ENCODE data around the gene POLR2J. TPM values are rescaled to one million over a fixed set of nuclear protein-coding genes. Genes with fewer than 3 reads are reported as not detected.

Gene POLR2J
- total and polyA plus RNA-seq, 10 of the 15 experiments (the other 5 are each of a cell fraction or from before 2014, with no cell fraction given), result 16.4 to 119 (median 77.4) TPM

DNA sequence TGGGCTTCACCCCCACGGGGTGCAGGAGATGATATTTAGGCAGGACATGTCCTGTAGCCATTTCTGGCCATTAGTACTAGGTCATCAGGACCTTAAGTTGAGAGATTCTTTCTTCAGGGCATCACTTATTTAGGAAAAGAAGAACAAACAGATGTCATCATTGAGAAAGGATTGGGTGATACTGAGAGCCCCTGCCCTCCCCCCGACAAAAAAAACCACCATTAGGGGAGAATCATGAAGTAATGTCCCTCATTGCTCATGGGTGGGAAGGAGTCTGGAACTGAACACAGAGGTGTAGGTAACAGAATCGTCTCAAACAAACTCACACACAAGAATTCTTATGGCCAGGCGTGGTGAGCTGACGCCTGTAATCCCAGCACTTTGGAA lies 51.7 kb downstream of the POLR2J start:
- in situ Hi-C loops (cut with MboI) (no loop called here), intact Hi-C loops (cut with micrococcal nuclease; ENCODE audit: unreplicated experiment) (no loop called here)
- ChIA-PET POLR2A (interaction anchor here (0.7 to 13.0 kb wide), 7 partner anchors 11 to 1175 kb away, joined by 3 to 210 read pairs (median 7); no protein-coding TSS in a partner anchor), CTCF (interaction anchor here (0.7 to 5.3 kb wide), 5 partner anchors 9 to 22 kb away, joined by 3 to 32 read pairs (median 9); no protein-coding TSS in a partner anchor), SMC1A (ENCODE audit: uncharacterized antibody, unreplicated experiment) (interaction anchor here (0.8 to 6.7 kb wide), 6 partner anchors 11 to 23 kb away, joined by 3 to 89 read pairs (median 28); no protein-coding TSS in a partner anchor), RAD21 (ENCODE audit: unreplicated experiment) (interaction anchor here (1.0 to 6.0 kb wide), 7 partner anchors 10 to 120 kb away, joined by 4 to 115 read pairs (median 23); no protein-coding TSS in a partner anchor)
- H3K4me3 ChIP-seq, result peak overlapping the region; percentile 64
- H3K27ac ChIP-seq (ENCODE audit: control insufficient read depth, insufficient read depth), result peak overlapping the region; percentile 99
- H3K79me2 ChIP-seq (ENCODE audit: control insufficient read depth, insufficient read depth, low read length), result peaks cover 9% of the 10 kb centered on the region
- DNase-seq (ENCODE audit: low read depth, low spot score) (no peak), FAIRE-seq (no peak), ATAC-seq (no peak)
- no peak overlapping the region for H2AFZ ChIP-seq (ENCODE audit: control insufficient read depth, low read depth, low read length)
- peaks cover 60% of the 10 kb centered on the region for H3K4me1 ChIP-seq (ENCODE audit: control insufficient read depth, insufficient read depth, low read length)
- BruUV-seq (replicated peaks), result no TSS peak
- peak overlapping the region; percentile 97 for H3K9ac ChIP-seq (ENCODE audit: control insufficient read depth, insufficient read depth, low read length)
- H3K27me3 ChIP-seq (replicated peaks in 1 of 2; ENCODE audit: control insufficient read depth in 2 of 2, insufficient read depth in 2 of 2, low read length in 1 of 2), result no peaks in the 10 kb centered on the region
- H3K36me3 ChIP-seq (ENCODE audit: control insufficient read depth in 2 of 2, insufficient read depth in 2 of 2, low read length in 1 of 2), result peaks cover 2% of the 10 kb centered on the region in 2 experiments
- H3K9me3 ChIP-seq (replicated peaks; ENCODE audit: control insufficient read depth, insufficient read depth, low read length), result no peaks in the 10 kb centered on the region
- TF ChIP-seq ETV6 (conservative IDR thresholded peaks at IDR 0.05 in 1 of 2, IDR thresholded peaks at IDR 0.05 in 1 of 2; ENCODE audit: borderline replicate concordance in 1 of 2, low read depth in 1 of 2), result 0 out of 4 replicates have a peak, but pooled peaks of 1 of the 2 experiments have one; percentile 40
- TF ChIP-seq, protein P1, sequence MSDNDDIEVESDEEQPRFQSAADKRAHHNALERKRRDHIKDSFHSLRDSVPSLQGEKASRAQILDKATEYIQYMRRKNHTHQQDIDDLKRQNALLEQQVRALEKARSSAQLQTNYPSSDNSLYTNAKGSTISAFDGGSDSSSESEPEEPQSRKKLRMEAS (IDR thresholded peaks at IDR 0.05; ENCODE audit: low read depth, low read length), result no peak
- H3K4me2 ChIP-seq (ENCODE audit: control insufficient read depth, insufficient read depth), result peak overlapping the region; percentile 85
- 56% methylated on average over 5 of the region's 5 CpGs for WGBS (ENCODE audit: insufficient coverage, insufficient replicate concordance, low lambda C conversion rate, missing lambda C conversion rate)
- H4K20me1 ChIP-seq (ENCODE audit: control insufficient read depth, insufficient read depth), result no peaks in the 10 kb centered on the region

DNA sequence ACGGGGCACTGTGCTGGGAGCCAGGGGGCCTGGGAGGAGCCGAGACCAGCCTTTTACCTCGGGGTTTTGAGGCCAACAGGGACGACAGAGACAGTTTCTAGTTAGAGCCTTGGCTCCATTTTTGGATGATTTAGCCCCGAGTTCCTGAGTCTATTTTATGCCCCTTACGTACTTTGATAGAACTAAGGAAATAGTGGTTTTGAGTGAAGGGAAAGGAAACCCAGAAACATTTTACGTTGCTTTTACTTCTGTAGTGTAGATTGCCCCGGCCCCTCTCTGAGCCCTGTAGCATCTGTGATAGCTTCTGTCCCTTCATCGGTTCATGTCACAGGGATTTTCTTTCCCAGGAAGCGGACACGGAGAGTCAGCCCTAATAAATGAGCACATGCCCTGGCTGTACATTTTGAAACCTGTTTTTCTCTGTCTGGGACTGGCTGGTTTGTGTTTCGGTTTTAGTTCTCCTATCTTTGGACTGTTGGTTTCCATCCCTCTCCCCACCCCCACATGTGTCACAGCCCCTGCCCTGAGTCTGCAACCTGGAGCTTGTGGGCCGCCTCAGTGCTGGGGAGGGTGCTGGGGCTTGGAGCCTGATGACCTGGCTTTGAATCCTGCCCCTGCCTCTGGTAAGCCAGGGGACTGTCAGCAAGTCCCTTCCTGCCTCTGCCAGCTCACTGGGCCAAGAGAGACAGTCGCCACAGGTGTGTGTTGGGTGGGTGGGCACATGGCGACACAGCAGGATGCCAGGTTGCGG lies 52.3 kb downstream of the POLR2J start:
- no peaks in the 10 kb centered on the region for H3K27me3 ChIP-seq (replicated peaks in 1 of 2; ENCODE audit: control insufficient read depth in 2 of 2, insufficient read depth in 2 of 2, low read length in 1 of 2)
- peak; percentile 93 for FAIRE-seq
- peaks cover 54% of the 10 kb centered on the region for H3K4me1 ChIP-seq (ENCODE audit: control insufficient read depth, insufficient read depth, low read length)
- H3K27ac ChIP-seq (ENCODE audit: control insufficient read depth, insufficient read depth), result peak overlapping the region; percentile 99
- SMC1A ChIA-PET (ENCODE audit: uncharacterized antibody, unreplicated experiment), result interaction anchor here (0.8 to 6.7 kb wide), 9 partner anchors 9 to 40 kb away, joined by 3 to 89 read pairs (median 19); no protein-coding TSS in a partner anchor
- H3K4me2 ChIP-seq (ENCODE audit: control insufficient read depth, insufficient read depth), result peak overlapping the region; percentile 85
- RAD21 ChIA-PET (ENCODE audit: unreplicated experiment), result interaction anchor here (0.6 to 6.0 kb wide), 11 partner anchors 8 to 156 kb away, joined by 3 to 115 read pairs (median 6); no protein-coding TSS in a partner anchor
- POLR2A ChIA-PET, result interaction anchor here (0.7 to 13.0 kb wide), 12 partner anchors 8 to 1174 kb away, joined by 3 to 210 read pairs (median 6); partner anchors contain the start of genes ORAI2 and PRKRIP1
- H4K20me1 ChIP-seq (ENCODE audit: control insufficient read depth, insufficient read depth), result no peaks in the 10 kb centered on the region
- H3K79me2 ChIP-seq (ENCODE audit: control insufficient read depth, insufficient read depth, low read length), result peaks cover 9% of the 10 kb centered on the region
- peaks cover 4 to 6% of the 10 kb centered on the region in 2 experiments for H3K36me3 ChIP-seq (ENCODE audit: control insufficient read depth in 2 of 2, insufficient read depth in 2 of 2, low read length in 1 of 2)
- intact Hi-C loops (cut with micrococcal nuclease; ENCODE audit: unreplicated experiment) (no loop called here), in situ Hi-C loops (cut with MboI) (no loop called here)
- peak overlapping the region; percentile 64 for H3K4me3 ChIP-seq
- peak; percentile 72 for ATAC-seq
- under 1% methylated on average over 16 of the region's 16 CpGs for WGBS (ENCODE audit: insufficient coverage, insufficient replicate concordance, low lambda C conversion rate, missing lambda C conversion rate)
- H3K9ac ChIP-seq (ENCODE audit: control insufficient read depth, insufficient read depth, low read length), result peak overlapping the region; percentile 97
- TSS peak; percentile 91 for BruUV-seq (replicated peaks)
- no peaks in the 10 kb centered on the region for H3K9me3 ChIP-seq (replicated peaks; ENCODE audit: control insufficient read depth, insufficient read depth, low read length)
- peak; percentile 89 for DNase-seq (ENCODE audit: low read depth, low spot score)
- no peak overlapping the region for H2AFZ ChIP-seq (ENCODE audit: control insufficient read depth, low read depth, low read length)
- CTCF ChIA-PET, result interaction anchor here (0.7 to 5.3 kb wide), 15 partner anchors 8 to 41 kb away, joined by 3 to 32 read pairs (median 3); no protein-coding TSS in a partner anchor
- TF ChIP-seq, protein P2, sequence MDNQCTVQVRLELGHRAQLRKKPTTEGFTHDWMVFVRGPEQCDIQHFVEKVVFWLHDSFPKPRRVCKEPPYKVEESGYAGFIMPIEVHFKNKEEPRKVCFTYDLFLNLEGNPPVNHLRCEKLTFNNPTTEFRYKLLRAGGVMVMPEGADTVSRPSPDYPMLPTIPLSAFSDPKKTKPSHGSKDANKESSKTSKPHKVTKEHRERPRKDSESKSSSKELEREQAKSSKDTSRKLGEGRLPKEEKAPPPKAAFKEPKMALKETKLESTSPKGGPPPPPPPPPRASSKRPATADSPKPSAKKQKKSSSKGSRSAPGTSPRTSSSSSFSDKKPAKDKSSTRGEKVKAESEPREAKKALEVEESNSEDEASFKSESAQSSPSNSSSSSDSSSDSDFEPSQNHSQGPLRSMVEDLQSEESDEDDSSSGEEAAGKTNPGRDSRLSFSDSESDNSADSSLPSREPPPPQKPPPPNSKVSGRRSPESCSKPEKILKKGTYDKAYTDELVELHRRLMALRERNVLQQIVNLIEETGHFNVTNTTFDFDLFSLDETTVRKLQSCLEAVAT (IDR thresholded peaks at IDR 0.05), result no peak; the same call in 1 of the 2 replicates
- TF ChIP-seq NR2F1 (conservative IDR thresholded peaks at IDR 0.05), result 0 out of 2 replicates have a peak, but pooled peaks have one; percentile 26
- TF ChIP-seq ZZZ3 (IDR thresholded peaks at IDR 0.05; ENCODE audit: control insufficient read depth, insufficient read length, low read depth), result no peak
- TF ChIP-seq, protein P3, sequence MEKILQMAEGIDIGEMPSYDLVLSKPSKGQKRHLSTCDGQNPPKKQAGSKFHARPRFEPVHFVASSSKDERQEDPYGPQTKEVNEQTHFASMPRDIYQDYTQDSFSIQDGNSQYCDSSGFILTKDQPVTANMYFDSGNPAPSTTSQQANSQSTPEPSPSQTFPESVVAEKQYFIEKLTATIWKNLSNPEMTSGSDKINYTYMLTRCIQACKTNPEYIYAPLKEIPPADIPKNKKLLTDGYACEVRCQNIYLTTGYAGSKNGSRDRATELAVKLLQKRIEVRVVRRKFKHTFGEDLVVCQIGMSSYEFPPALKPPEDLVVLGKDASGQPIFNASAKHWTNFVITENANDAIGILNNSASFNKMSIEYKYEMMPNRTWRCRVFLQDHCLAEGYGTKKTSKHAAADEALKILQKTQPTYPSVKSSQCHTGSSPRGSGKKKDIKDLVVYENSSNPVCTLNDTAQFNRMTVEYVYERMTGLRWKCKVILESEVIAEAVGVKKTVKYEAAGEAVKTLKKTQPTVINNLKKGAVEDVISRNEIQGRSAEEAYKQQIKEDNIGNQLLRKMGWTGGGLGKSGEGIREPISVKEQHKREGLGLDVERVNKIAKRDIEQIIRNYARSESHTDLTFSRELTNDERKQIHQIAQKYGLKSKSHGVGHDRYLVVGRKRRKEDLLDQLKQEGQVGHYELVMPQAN (conservative IDR thresholded peaks at IDR 0.05), result no peak
- no peak for TF ChIP-seq MTA3 (IDR thresholded peaks at IDR 0.05; ENCODE audit: borderline replicate concordance, low read length)
- TF ChIP-seq ZNF622 (IDR thresholded peaks at IDR 0.05), result no peak
- TF ChIP-seq STAT3 (IDR thresholded peaks at IDR 0.05; ENCODE audit: low read depth, low read length), result no peak
- no peak; the same call in 1 of the 2 replicates for TF ChIP-seq RCOR1 (conservative IDR thresholded peaks at IDR 0.05; ENCODE audit: low read depth, low read length)
